HepG2 (cell line): Measurements from ENCODE around the gene PSRC1. TPM values are rescaled to one million over a fixed set of nuclear protein-coding genes. Genes with fewer than 3 reads are reported as not detected.
A peak's percentile ranks its signal among the peaks of the same experiment; 100 is the strongest.

Experiments used
- ATAC-seq: fragments of 200-7000 bp; cut with Tn5 transposase; 3 replicates; pipeline ENCODE4 v1.9.1; 2020; ENCODE audit warnings: mild to moderate bottlenecking, moderate library complexity
- BruUV-seq: library from RNA; stranded (reverse); fragments of 400-500 nt; replicated peaks from 2 replicates; lab custom pipeline; 2021; lab: Mats Ljungman, UMichigan
- CTCF ChIA-PET: fragments of 300-600 bp; formaldehyde crosslinking; extraction: SDS; loops from one replicate; lab custom pipeline; 2021; ENCODE audit warnings: low total read pairs, inconsistent platforms, low intra/inter-chr PET ratio; lab: Yijun Ruan, JAX
- POLR2A ChIA-PET: fragments of 350-600 bp; sonication (Branson Sonifier 250); formaldehyde crosslinking; loops from one replicate; lab custom pipeline; 2020; ENCODE audit warnings: antibody characterized with exemption, inconsistent platforms; lab: Yijun Ruan, JAX
- DNase-seq: peaks from one replicate; pipeline ENCODE4 v3.0.0-alpha.2; 2015; ENCODE audit warnings: low spot score
- FAIRE-seq: peaks from 3 replicates; lab custom pipeline; 2011; peaks lifted over from hg19 to GRCh38; lab: Jason Lieb, UNC
- H2AFZ ChIP-seq: one replicate; pipeline ENCODE4 v1.6.1; 2011; ENCODE audit warnings: low read length, inconsistent platforms
- H3K27ac ChIP-seq: fragments of 300-600 bp; 3 replicates; pipeline ENCODE4 v1.8.0; 2011; ENCODE audit warnings: mixed run types, mild to moderate bottlenecking, mixed read lengths, low read length, inconsistent platforms; ENCODE audit not compliant: insufficient read depth; ENCODE audit errors: extremely low read length
- H3K27me3 ChIP-seq, 2 experiments: fragments of 200-600 bp in 1 of 2; 2 replicates in 1 of 2; 3 replicates in 1 of 2; pipeline versions ENCODE4 v1.6.0 to v1.8.0; 2011; ENCODE audit warnings: low read length in 2 of 2, mild to moderate bottlenecking in 2 of 2, moderate library complexity in 2 of 2, inconsistent platforms in 1 of 2; ENCODE audit not compliant: insufficient read depth in 2 of 2, control insufficient read depth in 1 of 2
- H3K36me3 ChIP-seq, 2 experiments: fragments of 200-600 bp in 1 of 2; replicated peaks in 1 of 2; 2 replicates in 1 of 2; 3 replicates in 1 of 2; pipeline versions ENCODE4 v1.5.1 to v1.8.0; 2011; ENCODE audit warnings: low read length in 2 of 2, inconsistent platforms in 1 of 2; ENCODE audit not compliant: insufficient read depth in 2 of 2, control insufficient read depth in 1 of 2
- H3K4me1 ChIP-seq: 2 replicates; pipeline ENCODE4 v1.5.1; 2012; ENCODE audit warnings: low read length, inconsistent platforms; ENCODE audit not compliant: insufficient read depth
- H3K4me2 ChIP-seq: 2 replicates; pipeline ENCODE4 v1.6.0; 2011; ENCODE audit warnings: low read depth, low read length, inconsistent platforms
- H3K4me3 ChIP-seq, 3 experiments: fragments of 200-600 bp in 1 of 3; sonication (generic), shearing (Covaris generic) in 1 of 3; replicated peaks in 1 of 3; 2 replicates each; pipeline ENCODE4 v1.5.1; 2011 to 2016; ENCODE audit warnings: low read length in 3 of 3, inconsistent platforms in 2 of 3, low read depth in 2 of 3, mild to moderate bottlenecking in 2 of 3, control low read depth in 1 of 3, mixed read lengths in 1 of 3; ENCODE audit not compliant: insufficient read depth in 1 of 3
- H3K79me2 ChIP-seq: one replicate; pipeline ENCODE4 v1.6.1; 2011; ENCODE audit warnings: low read length, inconsistent platforms; ENCODE audit not compliant: insufficient read depth
- H3K9ac ChIP-seq: 2 replicates; pipeline ENCODE4 v1.6.0; 2011; ENCODE audit warnings: mild to moderate bottlenecking, low read depth, low read length, inconsistent platforms; ENCODE audit not compliant: insufficient read depth
- H3K9me3 ChIP-seq: 2 replicates; pipeline ENCODE4 v1.5.1; 2012; ENCODE audit warnings: mild to moderate bottlenecking, low read length
- H4K20me1 ChIP-seq: 2 replicates; pipeline ENCODE4 v1.6.0; 2011; ENCODE audit warnings: inconsistent platforms, mild to moderate bottlenecking, low read length, moderate library complexity; ENCODE audit not compliant: insufficient read depth
- AKNA ChIP-seq: sonication (generic); formaldehyde crosslinking; IDR thresholded peaks from 2 replicates; pipeline ENCODE4 v1.4.0; 2020; ENCODE audit warnings: missing genetic modification reagents, borderline replicate concordance
- FOXA3 ChIP-seq: IDR thresholded peaks from 2 replicates; pipeline ENCODE4 v1.6.1; 2016; ENCODE audit warnings: missing genetic modification reagents, missing compliant biosample characterization
- GPN1 ChIP-seq: sonication (generic); formaldehyde crosslinking; IDR thresholded peaks from 2 replicates; pipeline ENCODE4 v1.5.1; 2020; ENCODE audit warnings: missing genetic modification reagents, borderline replicate concordance
- KLF11 ChIP-seq: IDR thresholded peaks from 2 replicates; pipeline ENCODE4 v1.6.1; 2016; ENCODE audit warnings: missing compliant biosample characterization
- MAFF ChIP-seq: IDR thresholded peaks from 2 replicates; pipeline ENCODE4 v1.6.1; 2011; ENCODE audit warnings: low read depth, low read length, improper control_type of control experiment
- UBTF ChIP-seq: sonication (generic); formaldehyde crosslinking; IDR thresholded peaks from 2 replicates; pipeline ENCODE4 v1.4.0; 2020; ENCODE audit warnings: mild to moderate bottlenecking, missing genetic modification reagents
- ZNF10 ChIP-seq: sonication (generic); formaldehyde crosslinking; IDR thresholded peaks from 2 replicates; pipeline ENCODE4 v1.4.0; 2020; ENCODE audit warnings: mild to moderate bottlenecking, low read depth, missing genetic modification reagents, borderline replicate concordance
- ZNF124 ChIP-seq: sonication (generic); formaldehyde crosslinking; IDR thresholded peaks from 2 replicates; pipeline ENCODE4 v1.4.0; 2020; ENCODE audit warnings: missing genetic modification reagents
- ZNF317 ChIP-seq: sonication (generic); formaldehyde crosslinking; IDR thresholded peaks from 2 replicates; pipeline ENCODE4 v1.5.0; 2020; ENCODE audit warnings: mild to moderate bottlenecking, missing genetic modification reagents
- ZNF441 ChIP-seq: sonication (generic); formaldehyde crosslinking; IDR thresholded peaks from 2 replicates; pipeline ENCODE4 v1.7.0; 2021; ENCODE audit warnings: missing genetic modification reagents, borderline replicate concordance
- ZNF550 ChIP-seq: sonication (generic); formaldehyde crosslinking; IDR thresholded peaks from 2 replicates; pipeline ENCODE4 v1.4.0; 2020; ENCODE audit warnings: mild to moderate bottlenecking, missing genetic modification reagents, borderline replicate concordance
- ZNF557 ChIP-seq: sonication (generic); formaldehyde crosslinking; IDR thresholded peaks from 2 replicates; pipeline ENCODE4 v1.4.0; 2020; ENCODE audit warnings: missing genetic modification reagents
- ZNF704 ChIP-seq: sonication (generic); formaldehyde crosslinking; IDR thresholded peaks from 2 replicates; pipeline ENCODE4 v1.8.1; 2023; ENCODE audit warnings: mild to moderate bottlenecking, inconsistent platforms, moderate library complexity, missing genetic modification reagents, borderline replicate concordance
- ZNF746 ChIP-seq: sonication (generic); formaldehyde crosslinking; IDR thresholded peaks from 2 replicates; pipeline ENCODE4 v1.8.0; 2022; ENCODE audit warnings: mild to moderate bottlenecking, missing genetic modification reagents
- ZNF776 ChIP-seq: sonication (generic); formaldehyde crosslinking; IDR thresholded peaks from 2 replicates; pipeline ENCODE4 v1.4.0; 2020; ENCODE audit warnings: mild to moderate bottlenecking, missing genetic modification reagents
- WGBS: methylation state at CpG from one replicate; pipeline ENCODE4 v1.1.6; 2017; ENCODE audit warnings: low lambda C conversion rate; 5-methylcytosine and 5-hydroxymethylcytosine counted together
- in situ Hi-C: cut with HindIII; loops from 2 replicates; pipeline ENCODE4 v1.10.0; 2017; ENCODE audit warnings: low pct_unique_long_range_greater_than_20kb; ENCODE audit not compliant: extremely low pct_ligation_motif_present
- intact Hi-C: fragments of 100-400 bp; cut with micrococcal nuclease; formaldehyde crosslinking; loops from one replicate; pipeline ENCODE4 v1.10.0; 2022; ENCODE audit not compliant: unreplicated experiment
- polyA plus RNA-seq, 8 experiments: library from polyadenylated mRNA; depleted of rRNA in 3 of 8; stranded (reverse) in 7 of 8; unstranded in 1 of 8; fragments of >200 nt; fragmentation: Illumina TruSeq in 4 of 8; extraction: Trizol in 4 of 8; gene quantifications; 2 replicates each; pipeline versions ENCODE4 v1.2.1 to v1.2.3, GENCODE V29; 2011 to 2016; ENCODE audit warnings: low read depth in 4 of 8, missing spikeins in 1 of 8, mixed read lengths in 1 of 8; ENCODE audit not compliant: insufficient read depth in 1 of 8
- total RNA-seq, 5 experiments: library from RNA; depleted of rRNA; stranded (reverse); fragments of >200 nt; fragmentation: Illumina TruSeq; extraction: Trizol; gene quantifications; 2 replicates each; pipeline ENCODE4 v1.2.3, GENCODE V29; 2016; ENCODE audit warnings: low read depth in 1 of 5

PSRC1 gene
- total and polyA plus RNA-seq, 2 of the 13 experiments (the other 11 are each of a cell fraction or from before 2014, with no cell fraction given): 28.6 to 30.3 TPM

- Histone ChIP-seq H3K4me1 (peaks cover 60% of the 10 kb centered on the region), H3K4me2 (peak overlapping the region; percentile 84), H3K79me2 (no peaks in the 10 kb centered on the region), H3K9me3 (no peaks in the 10 kb centered on the region), H3K4me3 (peak overlapping the region in 2 of 3 experiments; percentile 18 to 65; a peak in 4 of 6 replicates), H2AFZ (no peak overlapping the region), H3K27ac (peak overlapping the region; percentile 96), H3K27me3 (no peaks in the 10 kb centered on the region), H3K9ac (peak overlapping the region; percentile 82), H4K20me1 (no peaks in the 10 kb centered on the region), H3K36me3 (no peaks in the 10 kb centered on the region)
- TSS peak; percentile 89 for BruUV-seq
- ChIA-PET POLR2A (interaction anchor here (0.6 to 2.2 kb wide), 17 partner anchors 8 to 259 kb away, joined by 3 to 28 read pairs (median 5); partner anchors contain the start of genes PSMA5, PSRC1, SARS1 and SORT1), CTCF (no interaction called here)
- WGBS: 38% methylated on average over 16 of the region's 20 CpGs
- intact Hi-C loops: loop anchor here (1.0 kb wide), 2 partner anchors 16 to 46 kb away; partner anchors contain the start of gene PSRC1
- DNase-seq: peak; percentile 88
- in situ Hi-C loops: no loop called here
- peak; percentile 76 for ATAC-seq
- peak; percentile 97 for FAIRE-seq
- TF ChIP-seq FOXA3 (CRISPR knock-in tag): peak; percentile 1; the same call in 1 of the 2 replicates
- TF ChIP-seq ZNF550 (CRISPR knock-in tag): no peak
- TF ChIP-seq KLF11 (CRISPR knock-in tag): no peak
- TF ChIP-seq MAFF: no peak
- no peak; the same call in 1 of the 2 replicates for TF ChIP-seq ZNF124 (CRISPR knock-in tag)
- 0 out of 2 replicates have a peak, but pooled peaks have one; percentile 22 for TF ChIP-seq ZNF317
- no peak for TF ChIP-seq ZNF704 (CRISPR knock-in tag)
- TF ChIP-seq UBTF: no peak; the same call in 1 of the 2 replicates
- TF ChIP-seq ZNF10 (CRISPR knock-in tag): no peak
- TF ChIP-seq ZNF776: no peak
- no peak for TF ChIP-seq ZNF441 (CRISPR knock-in tag)
- TF ChIP-seq GPN1 (CRISPR knock-in tag): no peak
- no peak for TF ChIP-seq AKNA
- TF ChIP-seq ZNF746 (CRISPR knock-in tag): no peak; the same call in 1 of the 2 replicates
- TF ChIP-seq ZNF557 (CRISPR knock-in tag): no peak
Measured at GRCh38 chr1:109299558-109300343, 16.8 kb upstream of the PSRC1 start.
